Mesothelial cell of epicardium (in vitro differentiated cells): ENCODE measurements around the gene RECQL. TPM values are rescaled to one million over a fixed set of nuclear protein-coding genes. Genes with fewer than 3 reads are reported as not detected.
"Not testable (repeated sequence)": the region's sequence is repeated elsewhere in the genome, so short reads cannot be mapped to it uniquely, and the experiment has no call there.

Source experiments
- DNase-seq, 2 experiments: peaks; one replicate each; pipeline ENCODE4 v3.0.0; 2021; ENCODE audit warnings: low spot score in 2 of 2; ENCODE audit not compliant: unreplicated experiment in 2 of 2
- H3K27ac Mint-ChIP-seq: 2 replicates; pipeline ENCODE4 v1.8.0; 2021; ENCODE audit warnings: mixed read lengths
- H3K27me3 Mint-ChIP-seq: 2 replicates; pipeline ENCODE4 v1.8.0; 2021; ENCODE audit warnings: low read depth, mixed read lengths
- H3K36me3 Mint-ChIP-seq: 2 replicates; pipeline ENCODE4 v1.8.0; 2021; ENCODE audit warnings: mixed read lengths
- H3K4me1 Mint-ChIP-seq: 2 replicates; pipeline ENCODE4 v1.8.0; 2021; ENCODE audit warnings: mixed read lengths
- H3K4me3 Mint-ChIP-seq: 2 replicates; pipeline ENCODE4 v1.8.0; 2021; ENCODE audit warnings: mild to moderate bottlenecking, moderate library complexity, mixed read lengths
- H3K9me3 Mint-ChIP-seq: 2 replicates; pipeline ENCODE4 v1.8.0; 2021; ENCODE audit warnings: mixed read lengths
- CTCF ChIP-seq: fragments of 200-600 bp; sonication (generic); IDR thresholded peaks from one replicate; pipeline ENCODE4 v1.5.0; 2021; ENCODE audit warnings: antibody characterized with exemption; ENCODE audit not compliant: unreplicated experiment
- total RNA-seq: library from RNA; stranded (reverse); gene quantifications from 3 replicates; pipeline ENCODE4 v1.2.1, GENCODE V29; 2021

RECQL gene
- total RNA-seq, 1 donor from 2014 or later = 17.8 TPM

GRCh38 chr12:21439347-21439746 is 62.1 kb downstream of the RECQL start:
- Mint-ChIP-seq H3K27ac (peak overlapping the region; percentile 99), H3K36me3 (peaks cover 5% of the 10 kb centered on the region), H3K4me1 (peaks cover 17% of the 10 kb centered on the region), H3K27me3 (peaks cover 17% of the 10 kb centered on the region), H3K9me3 (no peaks in the 10 kb centered on the region), H3K4me3 (peak overlapping the region; percentile 92)
- DNase-seq = no peak
- no peak for TF ChIP-seq CTCF

GRCh38 chr12:21438643-21439042 is 62.8 kb downstream of the RECQL start:
- Mint-ChIP-seq H3K9me3 (no peaks in the 10 kb centered on the region), H3K27me3 (peaks cover 17% of the 10 kb centered on the region), H3K36me3 (peaks cover 5% of the 10 kb centered on the region), H3K27ac (peak overlapping the region; percentile 99), H3K4me3 (peak overlapping the region; percentile 92), H3K4me1 (peaks cover 23% of the 10 kb centered on the region)
- no peak for DNase-seq
- no peak for TF ChIP-seq CTCF

GRCh38 chr12:21434699-21435098 is 66.7 kb downstream of the RECQL start:
- Mint-ChIP-seq H3K27ac (no peak overlapping the region), H3K27me3 (peaks cover 17% of the 10 kb centered on the region), H3K4me1 (peaks cover 25% of the 10 kb centered on the region), H3K4me3 (no peak overlapping the region), H3K36me3 (no peaks in the 10 kb centered on the region), H3K9me3 (no peaks in the 10 kb centered on the region)
- DNase-seq = no peak
- no peak for TF ChIP-seq CTCF

- Mint-ChIP-seq H3K36me3 (no peaks in the 10 kb centered on the region), H3K4me1 (peaks cover 18% of the 10 kb centered on the region), H3K27ac (no peak overlapping the region), H3K27me3 (peaks cover 17% of the 10 kb centered on the region), H3K4me3 (no peak overlapping the region), H3K9me3 (no peaks in the 10 kb centered on the region)
- no peak for TF ChIP-seq CTCF
- no peak for DNase-seq
These were observed 67.9 kb downstream of the RECQL start for GRCh38 chr12:21433525-21433924.

GRCh38 chr12:21429994-21430393 is 71.4 kb downstream of the RECQL start:
- Mint-ChIP-seq H3K27ac (no peak overlapping the region), H3K4me3 (no peak overlapping the region), H3K9me3 (peaks cover 5% of the 10 kb centered on the region), H3K36me3 (no peaks in the 10 kb centered on the region), H3K4me1 (peaks cover 19% of the 10 kb centered on the region), H3K27me3 (peaks cover 6% of the 10 kb centered on the region)
- no peak for DNase-seq
- TF ChIP-seq CTCF = no peak

GRCh38 chr12:21428241-21428640 is 73.2 kb downstream of the RECQL start:
- Mint-ChIP-seq H3K9me3 (peaks cover 5% of the 10 kb centered on the region), H3K27ac (no peak overlapping the region), H3K4me1 (peaks cover 7% of the 10 kb centered on the region), H3K27me3 (no peaks in the 10 kb centered on the region), H3K4me3 (no peak overlapping the region), H3K36me3 (no peaks in the 10 kb centered on the region)
- no peak for DNase-seq
- no peak for TF ChIP-seq CTCF

GRCh38 chr12:21419009-21419699 is 82.3 kb downstream of the RECQL start:
- not testable (repeated sequence) for H3K4me3 Mint-ChIP-seq, H3K27ac Mint-ChIP-seq, H3K36me3 Mint-ChIP-seq, H3K27me3 Mint-ChIP-seq, H3K4me1 Mint-ChIP-seq, H3K9me3 Mint-ChIP-seq, DNase-seq
